Kidney (tissue), 14 donors: ENCODE data around the gene CARS1. TPM values are rescaled to one million over a fixed set of nuclear protein-coding genes. Genes with fewer than 3 reads are reported as not detected.

Experiments
- DNase-seq, 5 donors: peaks; one replicate each; pipeline ENCODE4 v3.0.0-alpha.2; 2013 to 2020
- FAIRE-seq: peaks from 2 replicates; lab custom pipeline; 2012; peaks lifted over from hg19 to GRCh38; lab: Jason Lieb, UNC
- H3K27ac ChIP-seq, 2 donors: one replicate each; pipeline ENCODE4 v1.7.0; 2013; ENCODE audit warnings: low read depth in 2 of 2, low read length in 2 of 2, inconsistent platforms in 1 of 2
- H3K27me3 ChIP-seq: one replicate; pipeline ENCODE4 v1.7.1; 2013; ENCODE audit warnings: low read length, inconsistent platforms; ENCODE audit not compliant: control insufficient read depth, insufficient read depth
- H3K36me3 ChIP-seq, 3 donors: one replicate each; pipeline versions ENCODE4 v1.7.0 to v1.7.1; 2013; ENCODE audit warnings: low read length in 3 of 3, control low read depth in 1 of 3, inconsistent platforms in 1 of 3; ENCODE audit not compliant: insufficient read depth in 3 of 3, control insufficient read depth in 2 of 3
- H3K4me1 ChIP-seq, 3 donors: one replicate each; pipeline versions ENCODE4 v1.7.0 to v1.7.1; 2013; ENCODE audit warnings: low read length in 3 of 3, inconsistent platforms in 1 of 3, low read depth in 1 of 3; ENCODE audit not compliant: control insufficient read depth in 2 of 3, insufficient read depth in 2 of 3
- H3K4me3 ChIP-seq, 3 donors: one replicate each; pipeline versions ENCODE4 v1.7.0 to v1.8.1; 2013; ENCODE audit warnings: low read length in 3 of 3, control low read depth in 1 of 3, inconsistent platforms in 1 of 3
- H3K9ac ChIP-seq, 3 donors: one replicate each; pipeline versions ENCODE4 v1.7.0 to v1.7.1; 2013; ENCODE audit warnings: low read length in 3 of 3, control low read depth in 1 of 3, inconsistent platforms in 1 of 3
- H3K9me3 ChIP-seq, 3 donors: one replicate each; pipeline versions ENCODE4 v1.7.0 to v1.7.1; 2013; ENCODE audit warnings: low read length in 3 of 3, control low read depth in 1 of 3, inconsistent platforms in 1 of 3; ENCODE audit not compliant: control insufficient read depth in 2 of 3, insufficient read depth in 1 of 3
- CTCF ChIP-seq: IDR thresholded peaks from 3 replicates; pipeline ENCODE4 v1.5.1; 2012; ENCODE audit warnings: mild to moderate bottlenecking, moderate library complexity, borderline replicate concordance; ENCODE audit not compliant: insufficient read depth; ENCODE audit errors: extremely low read depth
- intact Hi-C: fragments of 100-400 bp; cut with DNase I; formaldehyde crosslinking; loops from one replicate; pipeline ENCODE4 v1.11.1; 2022
- polyA plus RNA-seq: library from polyadenylated mRNA; stranded (reverse); fragments of 350-450 nt; fragmentation: Illumina TruSeq; extraction: RNeasy Lipid Tissue Mini Kit (QIAGEN cat#74804); gene quantifications from one replicate; pipeline ENCODE4 v1.2.3, GENCODE V29; 2014; ENCODE audit warnings: low read depth, low replicate concordance; ENCODE audit not compliant: insufficient read depth
- total RNA-seq: library from RNA; stranded (reverse); fragmentation: NEBNext Ultra II Directional; extraction: Animal tissue kit (Norgen Biotek cat#: 25700); gene quantifications from one replicate; pipeline ENCODE4 v1.2.1, GENCODE V29; 2021
- donor health status: control.
- donor health status: control.
- donor health status: control.
- donor health status: control.
- donor health status: control.
- donor health status: DM: yes; HTN: yes; CAD: no.
- donor health status: Normal renal cell carcinoma (clear cell type).

Gene CARS1
- total and polyA plus RNA-seq, 2 donors from 2014 or later, result 26.5 to 49.5 TPM

GRCh38 chr11:2968341-2968900 is 88.8 kb downstream of the CARS1 start:
- TF ChIP-seq CTCF, result no peak
- no peak for FAIRE-seq

GRCh38 chr11:2964782-2965181 is 92.4 kb downstream of the CARS1 start:
- intact Hi-C loops, result no loop called here
- no peaks in the 10 kb centered on the region for H3K9me3 ChIP-seq
- no peak for DNase-seq
- peaks cover 4 to 66% (median 54%) of the 10 kb centered on the region in 3 donors for H3K36me3 ChIP-seq
- no peaks in the 10 kb centered on the region for H3K4me1 ChIP-seq
- TF ChIP-seq CTCF, result no peak
- no peak overlapping the region for H3K4me3 ChIP-seq
- H3K9ac ChIP-seq, result no peak overlapping the region
- FAIRE-seq, result no peak
- H3K27ac ChIP-seq, result no peak overlapping the region
- H3K27me3 ChIP-seq, result no peaks in the 10 kb centered on the region

More at GRCh38 chr11:2968341-2968900, 88.8 kb downstream of the CARS1 start:
- no peak for DNase-seq
- no peak overlapping the region for H3K27ac ChIP-seq
- peaks cover 13 to 69% (median 62%) of the 10 kb centered on the region in 3 donors for H3K36me3 ChIP-seq
- H3K27me3 ChIP-seq, result no peaks in the 10 kb centered on the region
- no peak overlapping the region for H3K9ac ChIP-seq
- H3K4me1 ChIP-seq, result no peaks in the 10 kb centered on the region
- no peaks in the 10 kb centered on the region for H3K9me3 ChIP-seq
- H3K4me3 ChIP-seq, result no peak overlapping the region
- intact Hi-C loops, result no loop called here

DNA sequence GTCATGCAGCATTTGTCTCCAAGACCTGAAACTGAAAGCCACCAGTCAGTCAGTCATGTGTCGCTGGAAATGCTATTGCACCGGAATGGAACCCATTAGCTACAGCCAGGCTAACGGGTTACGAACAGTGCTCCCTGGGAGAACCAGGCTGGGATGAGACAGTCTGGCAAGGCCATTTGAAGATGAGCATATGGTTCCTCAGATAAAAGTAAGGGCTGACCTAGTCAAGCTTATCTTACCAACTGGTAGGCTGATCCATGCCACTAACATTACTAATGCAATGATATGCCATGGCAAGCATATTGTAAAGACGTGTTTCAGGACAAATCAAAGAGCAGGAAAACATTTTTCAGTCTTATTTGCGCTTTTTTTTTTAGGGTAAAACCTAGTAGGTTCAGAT is 93.5 kb downstream of the CARS1 start:
- H3K9me3 ChIP-seq, result no peaks in the 10 kb centered on the region
- no peak overlapping the region for H3K4me3 ChIP-seq
- no peak for FAIRE-seq
- intact Hi-C loops, result no loop called here
- no peaks in the 10 kb centered on the region for H3K27me3 ChIP-seq
- no peak overlapping the region for H3K27ac ChIP-seq
- TF ChIP-seq CTCF, result no peak
- H3K4me1 ChIP-seq, result no peaks in the 10 kb centered on the region
- H3K9ac ChIP-seq, result no peak overlapping the region
- DNase-seq, result no peak
- peaks cover 2 to 63% (median 49%) of the 10 kb centered on the region in 3 donors for H3K36me3 ChIP-seq
